D721Med (cell line): ENCODE results near the gene RPS6KA2.

Experiments
- DNase-seq: peaks from one replicate; pipeline ENCODE4 v3.0.0; 2011; ENCODE audit warnings: low spot score; ENCODE audit not compliant: insufficient read length
- FAIRE-seq: peaks from 2 replicates; lab custom pipeline; 2011; peaks lifted over from hg19 to GRCh38; lab: Jason Lieb, UNC
- CTCF ChIP-seq: IDR thresholded peaks from 2 replicates; pipeline ENCODE4 v1.5.1; 2012; ENCODE audit warnings: mild to moderate bottlenecking, control low read depth; ENCODE audit not compliant: insufficient read depth; ENCODE audit errors: missing control alignments

The RPS6KA2 gene

GRCh38 chr6:166656230-166657151, 29.4 kb upstream of the RPS6KA2 start:
- DNase-seq (no peak), FAIRE-seq (no peak)
- TF ChIP-seq CTCF, result no peak

- TF ChIP-seq CTCF, result no peak
- DNase-seq, result no peak
- FAIRE-seq, result no peak
Measured at GRCh38 chr6:166655713-166656229, 28.7 kb upstream of the RPS6KA2 start.

GRCh38 chr6:166655251-166655650, 28.2 kb upstream of the RPS6KA2 start:
- DNase-seq (no peak), FAIRE-seq (no peak)
- no peak for TF ChIP-seq CTCF

GRCh38 chr6:166654573-166654972, 27.5 kb upstream of the RPS6KA2 start:
- DNase-seq (no peak), FAIRE-seq (no peak)
- no peak for TF ChIP-seq CTCF

- DNase-seq (no peak), FAIRE-seq (no peak)
- no peak for TF ChIP-seq CTCF
Measured at GRCh38 chr6:166653639-166653941, 26.5 kb upstream of the RPS6KA2 start.

- TF ChIP-seq CTCF, result no peak
- FAIRE-seq, result no peak
- DNase-seq, result no peak
Measured at GRCh38 chr6:166650824-166651807, 24.1 kb upstream of the RPS6KA2 start.
